Measurements from ENCODE around the gene ICAM5. TPM values are rescaled to one million over a fixed set of nuclear protein-coding genes. Genes with fewer than 3 reads are reported as not detected.

Gene ICAM5
- total and polyA plus RNA-seq, 9 of the 15 experiments (the other 6 are each of a cell fraction or from before 2014, with no cell fraction given) = 0.10 to 114 (median 13.7) TPM

DNA sequence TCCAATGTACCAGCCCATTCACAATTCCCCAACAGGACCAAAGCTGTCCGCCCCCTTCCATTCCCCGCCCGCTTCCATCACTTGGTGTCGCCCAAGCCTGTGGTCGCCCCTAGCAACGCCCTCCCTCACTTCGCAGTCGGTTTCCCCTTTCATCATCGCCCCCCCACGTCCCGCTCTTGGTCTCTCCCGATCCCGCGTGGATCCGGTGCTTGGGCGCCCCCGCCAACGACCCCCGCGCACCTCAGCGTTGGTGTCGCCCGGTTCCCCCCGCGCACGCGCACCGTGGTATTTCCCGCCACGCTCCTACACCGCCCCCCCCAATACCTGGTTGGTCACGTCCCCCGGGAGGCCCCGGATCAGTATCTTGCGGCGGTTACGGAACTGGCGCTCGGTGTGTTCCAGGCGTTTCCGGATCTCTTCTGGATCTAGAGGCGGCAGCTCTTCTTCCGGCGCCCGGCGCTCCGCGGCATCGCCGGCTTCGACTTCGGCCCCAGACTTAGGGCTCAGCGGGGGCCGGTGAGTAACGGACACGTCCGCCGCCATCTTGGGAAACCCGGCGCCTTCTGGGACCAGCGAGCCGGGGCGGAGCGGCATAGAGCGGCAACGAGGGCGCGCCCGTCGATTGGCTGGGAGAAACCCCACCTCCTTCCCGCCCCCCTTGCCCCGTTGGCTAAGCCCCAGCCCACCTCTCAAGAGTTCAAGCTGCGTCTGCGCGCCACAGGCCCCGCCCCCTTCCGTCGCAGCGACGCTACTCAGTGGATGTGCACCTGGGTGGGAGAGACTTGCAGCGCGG is 43.4 kb downstream of the ICAM5 start, which contains the start of gene RAVER1 (continued):
- TF ChIP-seq, protein P1, sequence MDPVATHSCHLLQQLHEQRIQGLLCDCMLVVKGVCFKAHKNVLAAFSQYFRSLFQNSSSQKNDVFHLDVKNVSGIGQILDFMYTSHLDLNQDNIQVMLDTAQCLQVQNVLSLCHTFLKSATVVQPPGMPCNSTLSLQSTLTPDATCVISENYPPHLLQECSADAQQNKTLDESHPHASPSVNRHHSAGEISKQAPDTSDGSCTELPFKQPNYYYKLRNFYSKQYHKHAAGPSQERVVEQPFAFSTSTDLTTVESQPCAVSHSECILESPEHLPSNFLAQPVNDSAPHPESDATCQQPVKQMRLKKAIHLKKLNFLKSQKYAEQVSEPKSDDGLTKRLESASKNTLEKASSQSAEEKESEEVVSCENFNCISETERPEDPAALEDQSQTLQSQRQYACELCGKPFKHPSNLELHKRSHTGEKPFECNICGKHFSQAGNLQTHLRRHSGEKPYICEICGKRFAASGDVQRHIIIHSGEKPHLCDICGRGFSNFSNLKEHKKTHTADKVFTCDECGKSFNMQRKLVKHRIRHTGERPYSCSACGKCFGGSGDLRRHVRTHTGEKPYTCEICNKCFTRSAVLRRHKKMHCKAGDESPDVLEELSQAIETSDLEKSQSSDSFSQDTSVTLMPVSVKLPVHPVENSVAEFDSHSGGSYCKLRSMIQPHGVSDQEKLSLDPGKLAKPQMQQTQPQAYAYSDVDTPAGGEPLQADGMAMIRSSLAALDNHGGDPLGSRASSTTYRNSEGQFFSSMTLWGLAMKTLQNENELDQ (CRISPR knock-in tag; IDR thresholded peaks at IDR 0.05; ENCODE audit: borderline replicate concordance) = no peak
- no peak for TF ChIP-seq WHSC1 (IDR thresholded peaks at IDR 0.05; ENCODE audit: low read length)
- peak; percentile 92 for TF ChIP-seq RBBP5 (IDR thresholded peaks at IDR 0.05; ENCODE audit: borderline replicate concordance, insufficient read depth, low read length, poor library complexity, severe bottlenecking)
- no peak for TF ChIP-seq ZBTB8A (IDR thresholded peaks at IDR 0.05; ENCODE audit: partially characterized antibody)
- TF ChIP-seq, protein P2, sequence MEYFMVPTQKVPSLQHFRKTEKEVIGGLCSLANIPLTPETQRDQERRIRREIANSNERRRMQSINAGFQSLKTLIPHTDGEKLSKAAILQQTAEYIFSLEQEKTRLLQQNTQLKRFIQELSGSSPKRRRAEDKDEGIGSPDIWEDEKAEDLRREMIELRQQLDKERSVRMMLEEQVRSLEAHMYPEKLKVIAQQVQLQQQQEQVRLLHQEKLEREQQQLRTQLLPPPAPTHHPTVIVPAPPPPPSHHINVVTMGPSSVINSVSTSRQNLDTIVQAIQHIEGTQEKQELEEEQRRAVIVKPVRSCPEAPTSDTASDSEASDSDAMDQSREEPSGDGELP (CRISPR knock-in tag; IDR thresholded peaks at IDR 0.05; ENCODE audit: borderline replicate concordance) = peak; percentile 75
- TF ChIP-seq, protein P3, sequence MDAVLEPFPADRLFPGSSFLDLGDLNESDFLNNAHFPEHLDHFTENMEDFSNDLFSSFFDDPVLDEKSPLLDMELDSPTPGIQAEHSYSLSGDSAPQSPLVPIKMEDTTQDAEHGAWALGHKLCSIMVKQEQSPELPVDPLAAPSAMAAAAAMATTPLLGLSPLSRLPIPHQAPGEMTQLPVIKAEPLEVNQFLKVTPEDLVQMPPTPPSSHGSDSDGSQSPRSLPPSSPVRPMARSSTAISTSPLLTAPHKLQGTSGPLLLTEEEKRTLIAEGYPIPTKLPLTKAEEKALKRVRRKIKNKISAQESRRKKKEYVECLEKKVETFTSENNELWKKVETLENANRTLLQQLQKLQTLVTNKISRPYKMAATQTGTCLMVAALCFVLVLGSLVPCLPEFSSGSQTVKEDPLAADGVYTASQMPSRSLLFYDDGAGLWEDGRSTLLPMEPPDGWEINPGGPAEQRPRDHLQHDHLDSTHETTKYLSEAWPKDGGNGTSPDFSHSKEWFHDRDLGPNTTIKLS (IDR thresholded peaks at IDR 0.05; ENCODE audit: borderline replicate concordance, low read depth) = peak; percentile 95
- TF ChIP-seq, protein P4, sequence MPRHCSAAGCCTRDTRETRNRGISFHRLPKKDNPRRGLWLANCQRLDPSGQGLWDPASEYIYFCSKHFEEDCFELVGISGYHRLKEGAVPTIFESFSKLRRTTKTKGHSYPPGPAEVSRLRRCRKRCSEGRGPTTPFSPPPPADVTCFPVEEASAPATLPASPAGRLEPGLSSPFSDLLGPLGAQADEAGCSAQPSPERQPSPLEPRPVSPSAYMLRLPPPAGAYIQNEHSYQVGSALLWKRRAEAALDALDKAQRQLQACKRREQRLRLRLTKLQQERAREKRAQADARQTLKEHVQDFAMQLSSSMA (CRISPR knock-in tag; IDR thresholded peaks at IDR 0.05) = no peak
- peak; percentile 75 for TF ChIP-seq PRPF4 (IDR thresholded peaks at IDR 0.05; ENCODE audit: insufficient read depth, low read depth, low read length, poor library complexity, severe bottlenecking)
- TF ChIP-seq, protein P5, sequence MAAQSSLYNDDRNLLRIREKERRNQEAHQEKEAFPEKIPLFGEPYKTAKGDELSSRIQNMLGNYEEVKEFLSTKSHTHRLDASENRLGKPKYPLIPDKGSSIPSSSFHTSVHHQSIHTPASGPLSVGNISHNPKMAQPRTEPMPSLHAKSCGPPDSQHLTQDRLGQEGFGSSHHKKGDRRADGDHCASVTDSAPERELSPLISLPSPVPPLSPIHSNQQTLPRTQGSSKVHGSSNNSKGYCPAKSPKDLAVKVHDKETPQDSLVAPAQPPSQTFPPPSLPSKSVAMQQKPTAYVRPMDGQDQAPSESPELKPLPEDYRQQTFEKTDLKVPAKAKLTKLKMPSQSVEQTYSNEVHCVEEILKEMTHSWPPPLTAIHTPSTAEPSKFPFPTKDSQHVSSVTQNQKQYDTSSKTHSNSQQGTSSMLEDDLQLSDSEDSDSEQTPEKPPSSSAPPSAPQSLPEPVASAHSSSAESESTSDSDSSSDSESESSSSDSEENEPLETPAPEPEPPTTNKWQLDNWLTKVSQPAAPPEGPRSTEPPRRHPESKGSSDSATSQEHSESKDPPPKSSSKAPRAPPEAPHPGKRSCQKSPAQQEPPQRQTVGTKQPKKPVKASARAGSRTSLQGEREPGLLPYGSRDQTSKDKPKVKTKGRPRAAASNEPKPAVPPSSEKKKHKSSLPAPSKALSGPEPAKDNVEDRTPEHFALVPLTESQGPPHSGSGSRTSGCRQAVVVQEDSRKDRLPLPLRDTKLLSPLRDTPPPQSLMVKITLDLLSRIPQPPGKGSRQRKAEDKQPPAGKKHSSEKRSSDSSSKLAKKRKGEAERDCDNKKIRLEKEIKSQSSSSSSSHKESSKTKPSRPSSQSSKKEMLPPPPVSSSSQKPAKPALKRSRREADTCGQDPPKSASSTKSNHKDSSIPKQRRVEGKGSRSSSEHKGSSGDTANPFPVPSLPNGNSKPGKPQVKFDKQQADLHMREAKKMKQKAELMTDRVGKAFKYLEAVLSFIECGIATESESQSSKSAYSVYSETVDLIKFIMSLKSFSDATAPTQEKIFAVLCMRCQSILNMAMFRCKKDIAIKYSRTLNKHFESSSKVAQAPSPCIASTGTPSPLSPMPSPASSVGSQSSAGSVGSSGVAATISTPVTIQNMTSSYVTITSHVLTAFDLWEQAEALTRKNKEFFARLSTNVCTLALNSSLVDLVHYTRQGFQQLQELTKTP (IDR thresholded peaks at IDR 0.05; ENCODE audit: low read depth in 1 of 2, partially characterized antibody in 2 of 2) = peak in 1 of 2 experiments; percentile 64
- no peak for TF ChIP-seq XRCC4 (IDR thresholded peaks at IDR 0.05; ENCODE audit: extremely low read depth, insufficient read depth, insufficient read length)
- no peak for TF ChIP-seq NFE2L1 (tag; IDR thresholded peaks at IDR 0.05; ENCODE audit: borderline replicate concordance, low read depth)
- TF ChIP-seq ZNF431 (CRISPR knock-in tag; IDR thresholded peaks at IDR 0.05) = 0 out of 2 replicates have a peak, but pooled peaks have one; percentile 2
- TF ChIP-seq LCOR (CRISPR knock-in tag; IDR thresholded peaks at IDR 0.05) = peak; percentile 84
- TF ChIP-seq C11orf30 (IDR thresholded peaks at IDR 0.05; ENCODE audit: low read depth) = peak; percentile 93
- TF ChIP-seq ZNF696 (CRISPR knock-in tag; conservative IDR thresholded peaks at IDR 0.05) = no peak
- TF ChIP-seq CCAR2 (IDR thresholded peaks at IDR 0.05; ENCODE audit: low read depth, low read length) = no peak

Data from K562 (cell line).